ENCODE measurements around the gene CC2D1A.
A peak's percentile ranks its signal among the peaks of the same experiment; 100 is the strongest.

Gene CC2D1A

GRCh38 chr19:13864046-13864666 is 41.8 kb upstream of the CC2D1A start:
- in situ Hi-C loops (cut with MboI; ENCODE audit: low pct_unique_long_range_greater_than_20kb, low sequenced_read_pairs, unreplicated experiment), result no loop called here

DNA sequence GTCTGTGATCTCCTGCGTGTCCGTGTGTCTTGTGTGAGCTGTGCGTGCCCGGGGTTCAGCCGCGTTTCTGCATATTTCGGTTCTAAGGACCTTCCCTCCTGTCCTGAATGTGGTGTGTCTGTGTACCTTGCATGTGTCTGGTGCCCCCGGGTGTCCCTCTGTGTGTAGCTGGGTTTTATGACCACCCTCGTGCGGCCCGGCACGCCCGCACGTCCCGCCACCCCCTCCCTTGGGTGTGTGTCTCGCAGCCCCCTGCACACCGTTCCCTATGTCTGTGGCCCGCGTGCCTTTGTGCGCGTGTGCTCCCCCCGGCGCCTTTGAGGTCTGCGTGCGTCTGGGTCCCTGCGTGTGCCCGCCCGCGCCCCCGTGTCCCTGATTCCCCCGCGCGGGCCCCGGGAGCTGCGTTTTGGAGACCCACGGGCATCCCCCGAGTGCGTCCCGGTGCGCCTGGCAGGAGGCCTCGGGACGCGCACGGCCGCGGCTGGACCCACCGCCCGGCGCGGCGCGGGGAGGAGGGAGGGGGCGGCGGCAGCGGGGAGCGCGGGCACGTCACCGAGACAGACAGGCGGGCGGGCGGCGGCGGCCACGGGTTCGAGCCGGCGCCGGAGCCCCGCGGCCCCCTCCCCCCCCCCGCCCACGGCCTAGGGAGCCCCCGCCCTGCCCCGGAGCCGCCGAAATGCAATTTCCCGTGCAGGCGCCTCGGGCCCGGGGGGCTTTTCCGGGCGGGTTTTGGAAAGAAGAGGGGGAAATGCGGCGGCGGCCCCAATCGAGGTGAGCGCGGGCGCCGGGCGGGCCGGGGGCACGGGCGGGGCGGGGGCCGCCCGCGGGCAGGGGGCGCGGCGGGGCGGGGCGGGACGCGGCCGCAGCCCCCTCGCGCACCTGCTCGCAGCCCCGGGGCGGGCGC is 41.1 kb upstream of the CC2D1A start:
- TF ChIP-seq, protein P1, sequence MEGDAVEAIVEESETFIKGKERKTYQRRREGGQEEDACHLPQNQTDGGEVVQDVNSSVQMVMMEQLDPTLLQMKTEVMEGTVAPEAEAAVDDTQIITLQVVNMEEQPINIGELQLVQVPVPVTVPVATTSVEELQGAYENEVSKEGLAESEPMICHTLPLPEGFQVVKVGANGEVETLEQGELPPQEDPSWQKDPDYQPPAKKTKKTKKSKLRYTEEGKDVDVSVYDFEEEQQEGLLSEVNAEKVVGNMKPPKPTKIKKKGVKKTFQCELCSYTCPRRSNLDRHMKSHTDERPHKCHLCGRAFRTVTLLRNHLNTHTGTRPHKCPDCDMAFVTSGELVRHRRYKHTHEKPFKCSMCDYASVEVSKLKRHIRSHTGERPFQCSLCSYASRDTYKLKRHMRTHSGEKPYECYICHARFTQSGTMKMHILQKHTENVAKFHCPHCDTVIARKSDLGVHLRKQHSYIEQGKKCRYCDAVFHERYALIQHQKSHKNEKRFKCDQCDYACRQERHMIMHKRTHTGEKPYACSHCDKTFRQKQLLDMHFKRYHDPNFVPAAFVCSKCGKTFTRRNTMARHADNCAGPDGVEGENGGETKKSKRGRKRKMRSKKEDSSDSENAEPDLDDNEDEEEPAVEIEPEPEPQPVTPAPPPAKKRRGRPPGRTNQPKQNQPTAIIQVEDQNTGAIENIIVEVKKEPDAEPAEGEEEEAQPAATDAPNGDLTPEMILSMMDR (IDR thresholded peaks at IDR 0.05; ENCODE audit: extremely low read depth, insufficient read depth, missing control alignments), result no peak
- DNase-seq (ENCODE audit: low spot score), result no peak
- in situ Hi-C loops (cut with MboI; ENCODE audit: low pct_unique_long_range_greater_than_20kb, low sequenced_read_pairs, unreplicated experiment), result no loop called here

More at GRCh38 chr19:13864046-13864666, 41.8 kb upstream of the CC2D1A start:
- TF ChIP-seq, protein P1 (IDR thresholded peaks at IDR 0.05; ENCODE audit: extremely low read depth, insufficient read depth, missing control alignments), result no peak
- no peak for DNase-seq (ENCODE audit: low spot score)

GRCh38 chr19:13865571-13866462 is 40.2 kb upstream of the CC2D1A start:
- TF ChIP-seq, protein P1 (IDR thresholded peaks at IDR 0.05; ENCODE audit: extremely low read depth, insufficient read depth, missing control alignments), result no peak
- in situ Hi-C loops (cut with MboI; ENCODE audit: low pct_unique_long_range_greater_than_20kb, low sequenced_read_pairs, unreplicated experiment), result no loop called here
- DNase-seq (ENCODE audit: low spot score), result peak; percentile 80

DNA sequence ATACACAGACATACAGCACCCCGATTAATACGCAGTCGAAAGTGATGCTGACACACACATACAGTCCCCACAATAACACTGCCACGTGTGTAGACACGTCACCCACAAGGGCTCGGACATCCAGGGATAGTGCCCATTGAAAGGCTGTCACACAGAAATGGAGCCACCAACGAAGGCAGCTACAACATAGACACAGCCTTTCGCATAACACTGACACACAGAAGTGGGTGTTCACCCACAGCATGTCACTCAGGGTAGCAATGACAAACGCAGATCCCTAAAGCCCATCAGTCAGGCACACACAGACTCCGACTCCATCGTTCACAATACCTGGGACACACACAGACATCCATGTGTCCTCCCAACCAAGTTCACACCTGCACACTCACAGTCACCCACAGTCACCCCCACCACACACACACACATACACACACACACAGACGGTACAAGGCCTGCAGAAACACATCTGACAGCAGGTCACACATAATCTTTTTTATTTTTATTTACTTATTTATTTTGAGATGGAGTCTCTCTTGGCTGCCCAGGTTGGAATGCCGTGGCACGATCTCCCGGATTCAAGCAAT is 39.4 kb upstream of the CC2D1A start:
- in situ Hi-C loops (cut with MboI; ENCODE audit: low pct_unique_long_range_greater_than_20kb, low sequenced_read_pairs, unreplicated experiment), result no loop called here
- TF ChIP-seq, protein P1 (IDR thresholded peaks at IDR 0.05; ENCODE audit: extremely low read depth, insufficient read depth, missing control alignments), result no peak
- DNase-seq (ENCODE audit: low spot score), result no peak

GRCh38 chr19:13868663-13869062 is 37.3 kb upstream of the CC2D1A start:
- DNase-seq (ENCODE audit: low spot score), result no peak
- TF ChIP-seq, protein P1 (IDR thresholded peaks at IDR 0.05; ENCODE audit: extremely low read depth, insufficient read depth, missing control alignments), result no peak
- in situ Hi-C loops (cut with MboI; ENCODE audit: low pct_unique_long_range_greater_than_20kb, low sequenced_read_pairs, unreplicated experiment), result no loop called here

GRCh38 chr19:13869281-13869680 is 36.7 kb upstream of the CC2D1A start:
- no peak for DNase-seq (ENCODE audit: low spot score)
- in situ Hi-C loops (cut with MboI; ENCODE audit: low pct_unique_long_range_greater_than_20kb, low sequenced_read_pairs, unreplicated experiment), result no loop called here
- TF ChIP-seq, protein P1 (IDR thresholded peaks at IDR 0.05; ENCODE audit: extremely low read depth, insufficient read depth, missing control alignments), result no peak

All from GM13977 (cell line).